ENCODE data around the gene SCN3B. TPM values are rescaled to one million over a fixed set of nuclear protein-coding genes. Genes with fewer than 3 reads are reported as not detected.

The SCN3B gene
- total RNA-seq, 1 donor from 2014 or later, result 4.7 TPM

DNA sequence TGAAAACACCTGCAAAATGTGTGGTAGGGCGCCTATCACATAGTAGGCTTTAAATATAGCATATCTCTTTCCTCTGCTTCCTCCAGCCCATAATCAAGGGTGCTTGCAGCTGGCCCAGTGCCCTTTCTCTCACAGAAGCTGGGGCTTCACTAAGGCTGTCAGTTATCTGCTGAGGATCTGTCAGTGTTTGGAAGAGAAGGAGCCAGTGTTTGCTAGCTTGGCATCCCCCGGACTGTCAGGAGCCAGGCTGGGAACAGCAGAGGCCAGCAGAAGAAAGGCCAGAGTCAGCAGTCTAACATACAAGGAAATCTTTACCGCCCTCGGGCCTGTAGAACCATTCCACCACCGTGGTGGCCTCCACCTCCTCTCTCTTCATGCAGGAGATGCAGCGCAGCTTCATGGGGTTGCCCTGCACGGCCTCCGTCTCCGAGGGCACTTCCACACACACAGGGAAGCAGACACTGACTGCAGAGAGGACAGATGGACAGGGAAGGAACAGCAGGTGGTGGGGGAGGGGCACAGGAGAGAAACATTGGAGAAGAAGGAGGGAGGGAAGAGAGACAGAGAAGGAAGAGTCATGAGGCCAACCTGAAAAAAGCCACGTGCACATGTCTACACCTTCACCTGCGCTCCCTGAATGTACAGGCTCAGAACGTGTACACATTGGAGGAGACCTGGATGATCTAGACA, 9.0 kb downstream of the SCN3B start:
- Histone ChIP-seq H3K4me3 (no peak overlapping the region), H3K9me3 (no peaks in the 10 kb centered on the region), H3K36me3 (no peaks in the 10 kb centered on the region), H3K27me3 (no peaks in the 10 kb centered on the region), H3K4me1 (no peaks in the 10 kb centered on the region), H3K27ac (no peak overlapping the region)
- intact Hi-C loops (cut with DNase I), result no loop called here
- DNase-seq (ENCODE audit: low spot score in 2 of 2), result no peak
- TF ChIP-seq, protein P1, sequence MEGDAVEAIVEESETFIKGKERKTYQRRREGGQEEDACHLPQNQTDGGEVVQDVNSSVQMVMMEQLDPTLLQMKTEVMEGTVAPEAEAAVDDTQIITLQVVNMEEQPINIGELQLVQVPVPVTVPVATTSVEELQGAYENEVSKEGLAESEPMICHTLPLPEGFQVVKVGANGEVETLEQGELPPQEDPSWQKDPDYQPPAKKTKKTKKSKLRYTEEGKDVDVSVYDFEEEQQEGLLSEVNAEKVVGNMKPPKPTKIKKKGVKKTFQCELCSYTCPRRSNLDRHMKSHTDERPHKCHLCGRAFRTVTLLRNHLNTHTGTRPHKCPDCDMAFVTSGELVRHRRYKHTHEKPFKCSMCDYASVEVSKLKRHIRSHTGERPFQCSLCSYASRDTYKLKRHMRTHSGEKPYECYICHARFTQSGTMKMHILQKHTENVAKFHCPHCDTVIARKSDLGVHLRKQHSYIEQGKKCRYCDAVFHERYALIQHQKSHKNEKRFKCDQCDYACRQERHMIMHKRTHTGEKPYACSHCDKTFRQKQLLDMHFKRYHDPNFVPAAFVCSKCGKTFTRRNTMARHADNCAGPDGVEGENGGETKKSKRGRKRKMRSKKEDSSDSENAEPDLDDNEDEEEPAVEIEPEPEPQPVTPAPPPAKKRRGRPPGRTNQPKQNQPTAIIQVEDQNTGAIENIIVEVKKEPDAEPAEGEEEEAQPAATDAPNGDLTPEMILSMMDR (IDR thresholded peaks at IDR 0.05), result no peak

DNA sequence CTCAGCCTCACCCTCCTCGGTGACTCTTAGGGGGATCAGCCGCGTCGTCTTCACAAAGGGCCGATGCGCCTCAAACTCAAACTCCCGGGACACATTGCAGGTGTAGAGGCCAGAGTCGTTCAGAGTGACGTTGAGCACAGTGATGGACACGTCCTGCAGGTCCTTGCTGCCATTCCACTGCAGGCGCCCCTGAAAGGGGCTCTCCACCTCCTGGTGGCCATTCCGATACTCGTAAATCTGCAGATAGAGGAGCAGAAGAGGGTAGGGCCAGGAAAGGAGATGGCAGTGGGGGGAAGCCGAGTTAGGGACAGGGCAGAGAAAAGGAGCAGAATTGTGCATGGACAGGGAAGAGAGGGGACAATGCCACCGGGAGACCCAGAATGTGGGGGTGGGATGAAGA, 12.0 kb downstream of the SCN3B start:
- Histone ChIP-seq H3K9me3 (no peaks in the 10 kb centered on the region), H3K4me3 (no peak overlapping the region), H3K36me3 (no peaks in the 10 kb centered on the region), H3K27ac (no peak overlapping the region), H3K27me3 (no peaks in the 10 kb centered on the region), H3K4me1 (no peaks in the 10 kb centered on the region)
- TF ChIP-seq, protein P1 (IDR thresholded peaks at IDR 0.05), result no peak
- intact Hi-C loops (cut with DNase I), result no loop called here
- DNase-seq (ENCODE audit: low spot score in 2 of 2), result no peak

DNA sequence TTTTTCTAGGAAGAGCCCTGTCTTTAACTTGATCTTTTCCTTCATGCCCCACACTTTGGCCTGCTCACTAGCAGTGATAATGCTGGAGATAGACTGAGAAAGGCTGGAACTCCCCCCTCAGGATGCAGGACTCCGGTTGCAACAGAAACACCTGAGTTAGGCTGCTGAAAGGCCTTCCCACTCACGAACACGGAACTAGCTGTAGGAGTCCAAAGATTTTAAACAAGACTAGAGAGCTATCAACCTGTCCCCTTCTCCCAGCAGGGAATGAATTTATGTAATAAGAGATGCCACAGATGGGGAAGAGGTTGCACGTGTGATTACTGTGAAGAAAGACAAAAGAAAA, 13.0 kb downstream of the SCN3B start:
- Histone ChIP-seq H3K27me3 (no peaks in the 10 kb centered on the region), H3K4me3 (no peak overlapping the region), H3K27ac (no peak overlapping the region), H3K4me1 (no peaks in the 10 kb centered on the region), H3K9me3 (no peaks in the 10 kb centered on the region), H3K36me3 (no peaks in the 10 kb centered on the region)
- TF ChIP-seq, protein P1 (IDR thresholded peaks at IDR 0.05), result no peak
- no peak for DNase-seq (ENCODE audit: low spot score in 2 of 2)
- intact Hi-C loops (cut with DNase I), result no loop called here

DNA sequence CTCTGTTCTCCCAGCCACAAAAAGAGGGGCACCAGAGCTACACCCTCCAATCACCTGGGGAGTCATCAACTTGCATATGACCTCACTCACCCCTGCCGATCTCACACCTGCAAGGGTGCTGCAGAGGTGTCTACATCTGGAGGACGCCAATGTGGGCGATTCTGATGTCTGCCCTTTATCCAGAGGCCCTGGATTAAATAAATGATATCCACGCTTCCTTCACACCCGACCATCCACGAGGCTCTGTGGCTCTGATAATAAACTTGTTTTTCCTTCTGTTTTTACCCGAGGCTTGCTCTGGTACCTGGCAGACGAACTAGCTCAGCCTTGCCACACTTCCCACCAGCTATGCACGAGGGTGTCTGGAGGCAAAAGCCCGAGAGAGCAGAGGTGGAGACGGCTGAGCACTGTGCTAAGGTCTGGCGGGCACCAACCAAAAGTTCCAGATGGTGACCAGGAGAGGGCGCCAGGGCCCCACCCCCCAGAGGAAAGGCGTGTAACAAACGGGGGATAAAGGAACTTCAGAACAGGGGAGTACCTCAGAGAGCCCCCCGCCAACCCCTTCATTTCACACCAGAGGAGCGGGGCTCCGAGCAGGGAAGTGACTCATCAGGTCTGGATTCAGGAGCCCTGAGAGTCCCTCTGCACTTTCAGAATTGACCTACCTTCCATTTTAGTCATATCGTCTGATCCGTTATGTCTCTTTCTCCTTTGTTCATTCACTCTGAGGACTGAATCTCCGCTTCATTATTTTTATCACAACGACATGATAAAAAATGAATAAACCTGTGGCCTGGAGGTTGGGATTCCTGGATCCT, 13.5 kb downstream of the SCN3B start:
- no peak for DNase-seq (ENCODE audit: low spot score in 2 of 2)
- H3K27ac ChIP-seq, result no peak overlapping the region
- no peaks in the 10 kb centered on the region for H3K4me1 ChIP-seq
- no peaks in the 10 kb centered on the region for H3K36me3 ChIP-seq
- no peak overlapping the region for H3K4me3 ChIP-seq
- no peaks in the 10 kb centered on the region for H3K27me3 ChIP-seq
- intact Hi-C loops (cut with DNase I), result no loop called here
- no peaks in the 10 kb centered on the region for H3K9me3 ChIP-seq
- TF ChIP-seq, protein P1 (IDR thresholded peaks at IDR 0.05), result peak in 1 of 3 experiments; percentile 21

DNA sequence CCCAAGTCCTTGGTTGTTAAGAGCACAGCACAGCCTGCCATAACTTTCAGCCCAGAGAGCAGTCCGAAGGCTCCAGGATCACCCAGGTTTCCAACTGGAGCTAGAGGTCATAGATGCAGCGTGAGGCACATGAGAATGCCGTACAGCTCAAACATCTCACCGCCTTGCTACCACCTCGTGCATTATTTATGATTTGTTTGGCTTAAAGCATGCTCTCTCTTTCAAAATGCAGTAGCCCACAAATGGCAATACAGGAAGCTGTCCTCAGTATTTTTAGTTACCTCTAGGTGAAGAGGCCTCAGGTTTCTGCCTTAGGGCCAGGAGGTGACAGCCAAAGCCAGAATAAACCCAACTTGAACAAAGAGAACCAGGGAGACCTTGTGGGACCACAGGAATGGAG, 14.4 kb downstream of the SCN3B start:
- Histone ChIP-seq H3K9me3 (no peaks in the 10 kb centered on the region), H3K27ac (no peak overlapping the region), H3K4me1 (no peaks in the 10 kb centered on the region), H3K36me3 (no peaks in the 10 kb centered on the region), H3K27me3 (no peaks in the 10 kb centered on the region), H3K4me3 (no peak overlapping the region)
- TF ChIP-seq, protein P1 (IDR thresholded peaks at IDR 0.05), result no peak
- no peak for DNase-seq (ENCODE audit: low spot score in 2 of 2)
- intact Hi-C loops (cut with DNase I), result no loop called here
